Osteocyte (in vitro differentiated cells): ENCODE data around the gene WNT9A. TPM values are rescaled to one million over a fixed set of nuclear protein-coding genes. Genes with fewer than 3 reads are reported as not detected.
"Not testable (repeated sequence)": the region's sequence is repeated elsewhere in the genome, so short reads cannot be mapped to it uniquely, and the experiment has no call there.

Experiments
- DNase-seq: peaks from one replicate; pipeline ENCODE4 v3.0.0; 2021; ENCODE audit warnings: mixed read lengths; ENCODE audit not compliant: unreplicated experiment; ENCODE audit errors: extremely low spot score
- H3K27ac Mint-ChIP-seq: one replicate; pipeline ENCODE4 v1.8.0; 2021; ENCODE audit warnings: mild to moderate bottlenecking, mixed read lengths; ENCODE audit not compliant: unreplicated experiment
- H3K27me3 Mint-ChIP-seq: one replicate; pipeline ENCODE4 v1.8.0; 2021; ENCODE audit warnings: mixed read lengths; ENCODE audit not compliant: unreplicated experiment
- H3K36me3 Mint-ChIP-seq: one replicate; pipeline ENCODE4 v1.8.0; 2021; ENCODE audit warnings: mixed read lengths; ENCODE audit not compliant: unreplicated experiment
- H3K4me1 Mint-ChIP-seq: one replicate; pipeline ENCODE4 v1.8.0; 2021; ENCODE audit warnings: mixed read lengths; ENCODE audit not compliant: unreplicated experiment
- H3K4me3 Mint-ChIP-seq: one replicate; pipeline ENCODE4 v1.8.0; 2021; ENCODE audit warnings: mild to moderate bottlenecking, moderate library complexity, mixed read lengths; ENCODE audit not compliant: unreplicated experiment
- H3K9me3 Mint-ChIP-seq: one replicate; pipeline ENCODE4 v1.8.0; 2021; ENCODE audit warnings: mixed read lengths; ENCODE audit not compliant: unreplicated experiment
- total RNA-seq: library from RNA; stranded (reverse); gene quantifications from 2 replicates; pipeline ENCODE4 v1.2.1, GENCODE V29; 2021
- TF ChIP-seq, protein P1 (sequence below): fragments of 200-600 bp; sonication (generic); IDR thresholded peaks from 2 replicates; pipeline ENCODE4 v1.5.0; 2021; ENCODE audit warnings: antibody characterized with exemption, mild to moderate bottlenecking, moderate library complexity

WNT9A gene
- total RNA-seq, 1 donor from 2014 or later: 4.9 TPM

DNA sequence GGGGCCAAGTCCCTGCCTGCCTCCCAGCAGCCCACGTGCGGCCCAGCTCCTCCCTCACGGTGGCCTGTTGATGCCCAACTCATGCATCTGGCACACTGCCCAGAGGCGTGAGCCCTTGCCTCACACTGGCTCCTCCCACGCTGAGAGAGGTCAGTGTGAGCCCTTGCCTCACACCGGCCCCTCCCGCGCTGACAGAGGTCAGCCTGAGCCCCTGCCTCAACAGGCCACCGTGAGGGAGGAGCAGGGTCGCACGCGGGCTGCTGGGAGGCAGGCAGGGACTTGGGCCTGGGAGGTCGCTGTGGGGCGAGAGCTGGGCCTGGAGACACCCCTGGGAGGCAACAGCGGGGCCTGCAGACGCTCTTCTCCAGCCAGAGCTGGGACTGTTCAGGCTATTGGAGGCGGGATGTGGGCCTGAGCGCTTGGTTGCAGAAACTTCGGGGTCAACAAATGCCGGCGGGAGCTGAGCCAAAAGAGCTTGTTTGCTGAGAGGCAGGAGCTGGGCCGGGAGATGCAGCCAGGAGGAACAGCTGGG, 25.2 kb upstream of the WNT9A start:
- not testable (repeated sequence) for H3K4me1 Mint-ChIP-seq, H3K4me3 Mint-ChIP-seq, H3K27me3 Mint-ChIP-seq, H3K27ac Mint-ChIP-seq, H3K36me3 Mint-ChIP-seq, H3K9me3 Mint-ChIP-seq
- peak; percentile 81 for DNase-seq

DNA sequence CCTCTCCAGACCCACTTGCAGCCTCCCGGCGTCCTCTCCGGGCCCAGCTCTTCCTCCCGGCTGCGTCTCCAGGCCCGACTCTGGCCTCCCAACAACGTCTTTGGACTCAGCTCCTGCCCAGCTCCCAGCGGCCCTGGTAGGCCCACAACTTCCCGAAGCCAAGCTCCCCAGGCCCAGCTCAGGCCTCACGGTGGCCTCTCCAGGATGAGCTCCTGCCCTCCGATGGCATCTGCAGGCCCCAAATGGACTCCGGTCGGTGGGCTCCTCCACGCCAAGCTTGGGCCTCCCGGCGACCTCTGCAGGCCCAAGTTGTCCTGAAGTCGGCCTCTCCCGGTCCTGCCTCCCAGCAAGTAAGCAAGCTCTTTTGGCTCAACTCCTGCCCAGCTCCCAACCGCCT, 24.5 kb upstream of the WNT9A start:
- H3K27me3 Mint-ChIP-seq, H3K36me3 Mint-ChIP-seq, H3K4me3 Mint-ChIP-seq, H3K4me1 Mint-ChIP-seq, H3K27ac Mint-ChIP-seq, H3K9me3 Mint-ChIP-seq, DNase-seq: not testable (repeated sequence)

DNA sequence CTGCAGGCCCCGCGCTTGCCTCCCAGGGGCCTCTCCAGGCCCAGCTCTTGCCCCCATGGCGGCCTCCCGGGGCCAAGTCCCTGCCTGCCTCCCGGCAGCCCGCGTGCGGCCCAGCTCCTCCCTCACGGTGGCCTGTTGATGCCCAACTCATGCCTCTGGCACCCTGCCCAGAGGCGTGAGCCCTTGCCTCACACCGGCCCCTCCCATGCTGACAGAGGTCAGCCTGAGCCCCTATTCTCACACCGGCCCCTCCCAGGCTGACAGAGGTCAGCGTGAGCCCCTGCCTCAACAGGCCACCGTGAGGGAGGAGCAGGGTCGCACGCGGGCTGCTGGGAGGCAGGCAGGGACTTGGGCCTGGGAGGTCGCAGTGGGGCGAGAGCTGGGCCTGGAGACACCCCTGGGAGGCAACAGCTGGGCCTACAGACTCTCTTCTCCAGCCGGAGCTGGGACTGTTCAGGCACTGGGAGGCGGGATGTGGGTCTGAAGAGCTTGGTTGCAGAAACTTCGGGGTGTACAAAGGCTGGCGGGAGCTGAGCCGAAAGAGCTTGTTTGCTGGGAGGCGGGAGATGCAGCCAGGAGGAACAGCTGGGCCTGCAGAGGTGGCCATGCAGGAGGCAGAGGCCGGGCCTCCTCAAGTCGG, 24.0 kb upstream of the WNT9A start:
- H3K36me3 Mint-ChIP-seq, H3K4me1 Mint-ChIP-seq, H3K27ac Mint-ChIP-seq, H3K27me3 Mint-ChIP-seq, H3K4me3 Mint-ChIP-seq, H3K9me3 Mint-ChIP-seq: not testable (repeated sequence)
- peak; percentile 78 for DNase-seq

DNA sequence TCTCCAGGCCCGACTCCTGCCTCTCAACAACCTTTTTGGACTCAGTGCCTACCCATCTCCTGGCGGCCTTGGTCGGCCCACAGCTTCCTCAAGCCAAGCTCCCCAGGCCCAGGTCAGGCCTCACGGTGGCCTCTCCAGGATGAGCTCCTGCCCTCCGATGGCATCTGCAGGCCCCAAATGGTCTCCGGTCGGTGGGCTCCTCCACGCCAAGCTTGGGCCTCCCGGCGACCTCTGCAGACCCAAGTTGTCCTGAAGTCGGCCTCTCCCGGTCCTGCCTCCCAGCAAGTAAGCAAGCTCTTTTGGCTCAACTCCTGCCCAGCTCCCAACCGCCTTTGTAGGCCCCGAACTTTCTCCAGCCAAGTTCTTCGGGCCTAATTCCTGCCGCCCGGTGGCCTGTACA, 23.5 kb upstream of the WNT9A start:
- H3K36me3 Mint-ChIP-seq, H3K4me3 Mint-ChIP-seq, H3K27me3 Mint-ChIP-seq, H3K4me1 Mint-ChIP-seq, H3K9me3 Mint-ChIP-seq, DNase-seq, H3K27ac Mint-ChIP-seq: not testable (repeated sequence)

DNA sequence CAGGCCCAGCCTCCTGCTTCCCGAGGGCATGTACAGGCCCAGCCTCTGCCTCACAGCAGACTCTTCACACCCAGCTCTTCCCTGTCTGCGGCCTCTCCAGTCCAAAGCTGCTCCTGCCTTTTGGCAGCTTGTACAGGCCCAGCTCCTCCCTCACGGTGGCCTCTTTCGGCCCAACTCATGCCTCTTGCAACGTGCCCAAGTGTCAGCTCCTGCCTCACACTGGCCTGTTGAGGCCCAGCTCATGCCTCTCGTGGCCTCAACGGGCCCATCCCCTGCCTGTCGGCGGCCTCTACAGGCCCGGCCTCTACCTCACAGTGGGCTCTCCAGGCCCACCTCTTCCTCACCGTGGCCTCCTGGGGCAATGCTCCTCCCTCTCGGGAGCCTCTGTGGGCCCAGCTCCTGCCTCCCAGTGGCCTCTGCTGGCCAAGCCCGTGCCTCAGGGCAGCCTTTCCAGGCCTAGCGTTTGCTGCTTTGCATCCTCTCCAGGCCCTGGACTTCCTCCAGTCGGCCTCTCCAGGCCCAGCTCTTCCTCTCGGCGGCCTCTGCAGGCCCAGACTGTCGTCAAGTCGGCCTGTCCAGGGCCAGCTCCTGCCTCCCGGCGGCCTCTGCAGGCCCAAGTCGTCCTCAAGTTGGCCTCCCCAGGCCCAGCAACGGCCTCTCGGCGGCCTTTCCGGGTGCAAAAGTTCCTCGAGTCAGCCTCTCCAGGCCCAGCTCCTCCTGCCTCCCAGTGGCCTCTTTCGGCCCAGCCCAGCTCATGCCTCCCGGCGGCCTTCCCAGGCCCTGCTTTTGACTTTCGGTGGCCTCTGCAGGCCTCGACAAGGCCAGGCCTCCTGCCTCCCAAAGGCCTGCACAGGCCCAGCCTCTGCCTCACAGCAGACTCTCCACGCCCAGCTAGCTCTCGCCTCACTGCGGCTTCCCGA, 22.6 kb upstream of the WNT9A start:
- not testable (repeated sequence) for H3K4me3 Mint-ChIP-seq, H3K9me3 Mint-ChIP-seq, H3K36me3 Mint-ChIP-seq, H3K4me1 Mint-ChIP-seq, H3K27me3 Mint-ChIP-seq, H3K27ac Mint-ChIP-seq
- peak; percentile 74 for DNase-seq

DNA sequence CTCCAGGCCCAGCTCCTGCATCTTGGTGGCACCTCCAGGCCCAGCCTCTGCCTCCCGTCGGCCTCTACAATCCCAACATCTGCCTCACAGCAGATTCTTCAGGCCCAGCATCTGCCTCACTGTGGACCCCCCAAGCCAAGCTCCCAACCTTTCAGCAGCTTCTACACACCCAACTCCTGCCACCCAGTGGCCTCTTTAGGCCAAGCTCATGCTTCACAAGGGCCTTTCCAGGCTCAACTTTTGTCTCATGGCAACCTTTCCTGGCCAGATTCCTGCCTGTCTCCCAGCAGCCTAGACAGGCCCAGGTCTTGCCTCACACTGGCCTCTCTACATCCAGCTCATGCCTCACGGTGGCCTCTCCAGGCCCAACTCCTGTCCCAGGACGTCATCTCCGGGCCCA, 20.1 kb upstream of the WNT9A start:
- not testable (repeated sequence) for DNase-seq, H3K4me1 Mint-ChIP-seq, H3K36me3 Mint-ChIP-seq, H3K4me3 Mint-ChIP-seq, H3K27ac Mint-ChIP-seq, H3K9me3 Mint-ChIP-seq, H3K27me3 Mint-ChIP-seq

DNA sequence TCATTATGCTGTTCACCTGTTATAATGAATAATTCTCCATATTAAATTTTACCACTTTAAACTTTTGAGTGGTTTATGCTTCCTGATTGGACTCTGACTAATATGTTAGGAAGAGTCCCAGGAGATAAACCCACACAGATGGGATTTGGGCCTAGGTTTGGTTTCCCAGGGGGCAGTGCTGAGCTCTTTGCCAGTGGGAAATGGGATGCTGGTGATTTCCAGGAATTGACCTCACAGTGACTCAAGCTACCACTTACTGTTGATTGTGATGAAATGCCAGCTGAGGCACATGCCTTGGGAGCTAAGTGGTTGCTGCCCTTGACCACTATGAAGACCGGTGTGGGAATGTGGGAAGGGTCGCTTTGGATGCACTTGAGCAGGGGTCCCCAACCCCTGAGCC, 19.0 kb upstream of the WNT9A start:
- TF ChIP-seq, protein P1, sequence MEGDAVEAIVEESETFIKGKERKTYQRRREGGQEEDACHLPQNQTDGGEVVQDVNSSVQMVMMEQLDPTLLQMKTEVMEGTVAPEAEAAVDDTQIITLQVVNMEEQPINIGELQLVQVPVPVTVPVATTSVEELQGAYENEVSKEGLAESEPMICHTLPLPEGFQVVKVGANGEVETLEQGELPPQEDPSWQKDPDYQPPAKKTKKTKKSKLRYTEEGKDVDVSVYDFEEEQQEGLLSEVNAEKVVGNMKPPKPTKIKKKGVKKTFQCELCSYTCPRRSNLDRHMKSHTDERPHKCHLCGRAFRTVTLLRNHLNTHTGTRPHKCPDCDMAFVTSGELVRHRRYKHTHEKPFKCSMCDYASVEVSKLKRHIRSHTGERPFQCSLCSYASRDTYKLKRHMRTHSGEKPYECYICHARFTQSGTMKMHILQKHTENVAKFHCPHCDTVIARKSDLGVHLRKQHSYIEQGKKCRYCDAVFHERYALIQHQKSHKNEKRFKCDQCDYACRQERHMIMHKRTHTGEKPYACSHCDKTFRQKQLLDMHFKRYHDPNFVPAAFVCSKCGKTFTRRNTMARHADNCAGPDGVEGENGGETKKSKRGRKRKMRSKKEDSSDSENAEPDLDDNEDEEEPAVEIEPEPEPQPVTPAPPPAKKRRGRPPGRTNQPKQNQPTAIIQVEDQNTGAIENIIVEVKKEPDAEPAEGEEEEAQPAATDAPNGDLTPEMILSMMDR: peak; percentile 19
- not testable (repeated sequence) for H3K36me3 Mint-ChIP-seq, H3K4me1 Mint-ChIP-seq, H3K27ac Mint-ChIP-seq, H3K9me3 Mint-ChIP-seq, H3K4me3 Mint-ChIP-seq, DNase-seq
- H3K27me3 Mint-ChIP-seq: peaks cover 11% of the 10 kb centered on the region
